ENCODE data around the gene RRP1B. TPM values are rescaled to one million over a fixed set of nuclear protein-coding genes. Genes with fewer than 3 reads are reported as not detected.
"Not testable (repeated sequence)": the region's sequence is repeated elsewhere in the genome, so short reads cannot be mapped to it uniquely, and the experiment has no call there.

The RRP1B gene
- total RNA-seq, 1 donor from 2014 or later = 70.4 TPM

DNA sequence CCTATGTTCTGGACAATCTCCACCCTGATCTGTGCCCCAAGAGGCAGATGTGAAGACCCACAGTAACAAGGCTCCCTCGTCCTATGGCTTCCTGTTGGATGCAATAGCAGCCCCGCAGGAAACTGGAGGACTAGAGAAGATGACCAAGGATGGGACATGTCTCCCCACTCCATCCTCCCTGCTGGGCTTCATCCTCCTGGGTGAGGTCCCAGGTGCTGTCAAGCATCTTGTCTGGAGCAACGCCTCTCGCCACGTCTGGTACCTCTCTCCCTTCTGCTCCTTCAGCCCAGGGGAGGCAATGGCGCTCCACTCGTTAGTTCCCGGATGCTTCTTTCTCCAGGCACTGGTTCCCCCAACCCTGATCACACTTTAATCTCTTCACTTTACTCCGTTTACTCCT, 11.2 kb upstream of the RRP1B start:
- Mint-ChIP-seq H3K4me3 (no peak overlapping the region), H3K27ac (ENCODE audit: unreplicated experiment) (peak overlapping the region; percentile 22), H3K9me3 (no peaks in the 10 kb centered on the region), H3K4me1 (peaks cover 12% of the 10 kb centered on the region), H3K27me3 (ENCODE audit: low read depth) (no peaks in the 10 kb centered on the region), H3K36me3 (ENCODE audit: low read depth) (no peaks in the 10 kb centered on the region)
- TF ChIP-seq, protein P1, sequence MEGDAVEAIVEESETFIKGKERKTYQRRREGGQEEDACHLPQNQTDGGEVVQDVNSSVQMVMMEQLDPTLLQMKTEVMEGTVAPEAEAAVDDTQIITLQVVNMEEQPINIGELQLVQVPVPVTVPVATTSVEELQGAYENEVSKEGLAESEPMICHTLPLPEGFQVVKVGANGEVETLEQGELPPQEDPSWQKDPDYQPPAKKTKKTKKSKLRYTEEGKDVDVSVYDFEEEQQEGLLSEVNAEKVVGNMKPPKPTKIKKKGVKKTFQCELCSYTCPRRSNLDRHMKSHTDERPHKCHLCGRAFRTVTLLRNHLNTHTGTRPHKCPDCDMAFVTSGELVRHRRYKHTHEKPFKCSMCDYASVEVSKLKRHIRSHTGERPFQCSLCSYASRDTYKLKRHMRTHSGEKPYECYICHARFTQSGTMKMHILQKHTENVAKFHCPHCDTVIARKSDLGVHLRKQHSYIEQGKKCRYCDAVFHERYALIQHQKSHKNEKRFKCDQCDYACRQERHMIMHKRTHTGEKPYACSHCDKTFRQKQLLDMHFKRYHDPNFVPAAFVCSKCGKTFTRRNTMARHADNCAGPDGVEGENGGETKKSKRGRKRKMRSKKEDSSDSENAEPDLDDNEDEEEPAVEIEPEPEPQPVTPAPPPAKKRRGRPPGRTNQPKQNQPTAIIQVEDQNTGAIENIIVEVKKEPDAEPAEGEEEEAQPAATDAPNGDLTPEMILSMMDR (conservative IDR thresholded peaks at IDR 0.05) = no peak
- no peak for DNase-seq (ENCODE audit: low read depth, low spot score)

DNA sequence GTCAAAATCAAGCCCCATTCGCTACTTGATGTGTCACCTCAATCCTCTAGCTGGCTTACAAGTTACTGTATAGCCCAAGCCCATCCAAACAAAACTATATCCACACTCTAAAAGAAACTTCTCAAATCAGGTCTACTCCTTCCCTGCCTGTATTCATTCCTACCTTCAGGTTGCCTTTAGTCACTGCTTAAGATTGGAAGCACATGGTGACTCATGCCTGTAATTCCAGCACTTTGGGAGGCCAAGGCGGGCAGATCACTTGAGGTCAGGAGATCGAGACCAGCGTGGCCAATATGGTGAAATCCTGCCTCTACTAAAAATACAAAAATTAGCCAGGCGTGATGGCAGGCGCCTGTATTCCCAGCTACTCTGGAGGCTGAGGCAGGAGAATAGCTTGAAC, 7.4 kb upstream of the RRP1B start:
- not testable (repeated sequence) for H3K27ac Mint-ChIP-seq (ENCODE audit: unreplicated experiment); H3K36me3 Mint-ChIP-seq (ENCODE audit: low read depth); DNase-seq (ENCODE audit: low read depth, low spot score); H3K9me3 Mint-ChIP-seq; H3K27me3 Mint-ChIP-seq (ENCODE audit: low read depth); H3K4me1 Mint-ChIP-seq; H3K4me3 Mint-ChIP-seq

DNA sequence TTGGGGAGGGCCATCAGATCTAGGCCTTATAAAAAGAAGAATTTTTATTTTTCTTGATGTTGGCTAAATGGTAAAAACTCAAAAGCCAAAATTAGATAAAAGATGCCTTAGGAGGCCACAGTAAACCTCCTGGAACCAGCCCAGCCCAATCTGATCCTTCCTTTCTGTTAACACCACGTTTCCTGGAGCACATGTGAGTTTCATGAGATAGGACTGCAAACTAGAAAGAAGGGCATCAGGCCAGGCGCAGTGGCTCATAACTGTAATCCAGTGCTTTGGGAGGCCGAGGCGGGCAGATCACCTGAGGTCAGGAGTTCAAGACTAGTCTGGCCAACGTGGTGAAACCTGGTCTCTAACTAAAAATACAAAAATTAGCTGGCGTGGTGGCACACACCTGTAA, 6.7 kb upstream of the RRP1B start:
- Mint-ChIP-seq H3K36me3 (ENCODE audit: low read depth) (no peaks in the 10 kb centered on the region), H3K27ac (ENCODE audit: unreplicated experiment) (no peak overlapping the region), H3K4me1 (no peaks in the 10 kb centered on the region), H3K4me3 (no peak overlapping the region), H3K9me3 (no peaks in the 10 kb centered on the region), H3K27me3 (ENCODE audit: low read depth) (no peaks in the 10 kb centered on the region)
- DNase-seq (ENCODE audit: low read depth, low spot score) = no peak
- TF ChIP-seq, protein P1 (conservative IDR thresholded peaks at IDR 0.05) = no peak

DNA sequence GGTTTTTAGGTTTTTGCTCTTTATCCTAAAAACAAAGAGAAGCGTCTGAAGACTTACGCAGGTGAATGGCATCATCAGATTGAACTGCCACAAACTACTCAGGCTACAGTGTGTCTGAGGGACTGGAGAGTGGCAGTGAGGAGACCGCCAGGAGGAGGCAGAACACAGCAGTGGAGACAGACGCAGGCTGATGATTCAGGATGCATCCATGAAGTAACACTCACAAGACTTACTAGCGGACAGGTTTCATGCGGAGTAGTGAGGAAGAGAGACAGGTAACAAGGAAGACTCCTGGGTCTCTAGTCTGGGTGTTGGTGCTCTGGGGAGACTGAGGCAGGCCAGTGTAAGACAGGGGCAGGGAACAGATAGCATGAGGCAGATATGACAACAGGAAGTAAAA, 5.7 kb upstream of the RRP1B start:
- no peaks in the 10 kb centered on the region for H3K36me3 Mint-ChIP-seq (ENCODE audit: low read depth)
- no peaks in the 10 kb centered on the region for H3K9me3 Mint-ChIP-seq
- H3K4me3 Mint-ChIP-seq = no peak overlapping the region
- H3K27ac Mint-ChIP-seq (ENCODE audit: unreplicated experiment) = no peak overlapping the region
- no peaks in the 10 kb centered on the region for H3K4me1 Mint-ChIP-seq
- TF ChIP-seq, protein P1 (conservative IDR thresholded peaks at IDR 0.05) = no peak
- no peak for DNase-seq (ENCODE audit: low read depth, low spot score)
- no peaks in the 10 kb centered on the region for H3K27me3 Mint-ChIP-seq (ENCODE audit: low read depth)

DNA sequence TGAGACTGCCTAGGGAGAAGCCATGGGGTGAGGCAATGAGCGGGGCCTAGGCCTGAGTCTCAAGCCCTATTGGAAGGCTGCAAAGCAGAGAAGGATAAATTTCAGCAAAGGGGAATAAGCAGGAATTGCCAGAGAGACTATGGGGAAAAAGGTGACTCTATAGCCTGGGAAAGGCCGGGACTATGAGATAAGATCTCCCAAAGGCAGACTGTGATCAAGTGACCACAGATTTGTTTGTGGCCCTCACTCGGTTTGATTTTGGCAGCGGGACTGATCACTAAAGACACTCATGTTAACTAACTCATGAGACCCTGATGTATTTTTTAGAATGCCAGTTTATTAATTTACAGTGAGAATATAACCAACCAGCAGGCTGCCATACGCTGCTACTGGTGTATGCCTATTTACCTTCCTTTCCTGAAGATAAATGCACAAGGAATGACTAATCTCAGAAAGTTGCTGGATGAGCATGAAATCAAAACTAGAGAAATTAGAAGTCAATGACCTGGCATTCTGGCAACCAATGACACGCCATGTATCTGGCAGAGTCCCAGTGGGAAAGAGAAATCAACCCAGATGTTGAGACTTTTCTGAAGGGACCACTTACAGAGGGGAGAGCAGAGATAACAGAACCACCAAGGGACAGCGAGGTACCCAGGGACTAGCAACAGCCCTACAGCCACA, 4.4 kb upstream of the RRP1B start:
- H3K27me3 Mint-ChIP-seq (ENCODE audit: low read depth) = no peaks in the 10 kb centered on the region

More for the DNA sequence above, 4.4 kb upstream of the RRP1B start:
- DNase-seq (ENCODE audit: low read depth, low spot score) = no peak
- peaks cover 2% of the 10 kb centered on the region for H3K4me1 Mint-ChIP-seq
- no peaks in the 10 kb centered on the region for H3K9me3 Mint-ChIP-seq
- no peak overlapping the region for H3K27ac Mint-ChIP-seq (ENCODE audit: unreplicated experiment)
- TF ChIP-seq, protein P1 (conservative IDR thresholded peaks at IDR 0.05) = no peak
- peak overlapping the region; percentile 5 for H3K4me3 Mint-ChIP-seq
- H3K36me3 Mint-ChIP-seq (ENCODE audit: low read depth) = no peaks in the 10 kb centered on the region
